NB4 (cell line): ENCODE results near the gene C22orf31.

Source experiments
- DNase-seq: peaks from one replicate; pipeline ENCODE4 v3.0.0; 2010; ENCODE audit warnings: low read depth
- H3K4me3 ChIP-seq: one replicate; pipeline ENCODE4 v1.5.1; 2011; ENCODE audit warnings: mild to moderate bottlenecking, low read depth, low read length, moderate library complexity
- MYC ChIP-seq: IDR thresholded peaks from 2 replicates; pipeline ENCODE4 v1.6.1; 2011; ENCODE audit warnings: low read depth, low read length
- POLR2A ChIP-seq: IDR thresholded peaks from 2 replicates; pipeline ENCODE4 v1.6.1; 2011; ENCODE audit warnings: mild to moderate bottlenecking; ENCODE audit not compliant: insufficient read length; ENCODE audit errors: extremely low read depth
- TF ChIP-seq, protein P1 (sequence below): IDR thresholded peaks from 2 replicates; pipeline ENCODE4 v1.6.1; 2011; ENCODE audit warnings: low read depth, low read length
- TF ChIP-seq, protein P2 (sequence below): IDR thresholded peaks from one replicate; pipeline ENCODE4 v1.5.1; 2012; ENCODE audit warnings: low read depth, low read length

Gene C22orf31

DNA sequence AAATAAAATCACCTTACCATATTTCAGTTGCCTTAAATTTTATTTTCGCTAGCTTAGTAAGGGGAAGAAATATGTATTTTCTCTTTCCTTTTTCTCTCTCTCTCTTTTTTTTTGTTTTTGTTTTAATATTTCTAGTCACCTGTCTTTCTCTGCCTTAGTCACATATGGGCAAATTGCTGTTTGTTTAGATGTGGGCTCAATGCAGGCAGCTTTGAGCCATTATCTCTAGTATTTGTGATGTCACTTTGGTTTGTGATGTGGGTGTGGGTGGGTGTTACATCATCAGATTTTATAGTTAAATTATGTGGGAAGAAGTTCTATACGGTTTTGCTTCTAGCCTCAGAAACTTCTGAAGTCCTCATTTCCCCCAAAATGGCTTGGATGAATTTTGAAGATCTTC is at the start of gene C22orf31:
Gene C22orf31 (minus strand): TSS at position 59 of the 400 bp plus-strand sequence. CDS start 39 bp downstream, at position 20.
- no peak within 1 kb of the TSS for H3K4me3 ChIP-seq
- TF ChIP-seq POLR2A (no peak), MYC (no peak)
- TF ChIP-seq, protein P1, sequence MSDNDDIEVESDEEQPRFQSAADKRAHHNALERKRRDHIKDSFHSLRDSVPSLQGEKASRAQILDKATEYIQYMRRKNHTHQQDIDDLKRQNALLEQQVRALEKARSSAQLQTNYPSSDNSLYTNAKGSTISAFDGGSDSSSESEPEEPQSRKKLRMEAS: no peak
- TF ChIP-seq, protein P2, sequence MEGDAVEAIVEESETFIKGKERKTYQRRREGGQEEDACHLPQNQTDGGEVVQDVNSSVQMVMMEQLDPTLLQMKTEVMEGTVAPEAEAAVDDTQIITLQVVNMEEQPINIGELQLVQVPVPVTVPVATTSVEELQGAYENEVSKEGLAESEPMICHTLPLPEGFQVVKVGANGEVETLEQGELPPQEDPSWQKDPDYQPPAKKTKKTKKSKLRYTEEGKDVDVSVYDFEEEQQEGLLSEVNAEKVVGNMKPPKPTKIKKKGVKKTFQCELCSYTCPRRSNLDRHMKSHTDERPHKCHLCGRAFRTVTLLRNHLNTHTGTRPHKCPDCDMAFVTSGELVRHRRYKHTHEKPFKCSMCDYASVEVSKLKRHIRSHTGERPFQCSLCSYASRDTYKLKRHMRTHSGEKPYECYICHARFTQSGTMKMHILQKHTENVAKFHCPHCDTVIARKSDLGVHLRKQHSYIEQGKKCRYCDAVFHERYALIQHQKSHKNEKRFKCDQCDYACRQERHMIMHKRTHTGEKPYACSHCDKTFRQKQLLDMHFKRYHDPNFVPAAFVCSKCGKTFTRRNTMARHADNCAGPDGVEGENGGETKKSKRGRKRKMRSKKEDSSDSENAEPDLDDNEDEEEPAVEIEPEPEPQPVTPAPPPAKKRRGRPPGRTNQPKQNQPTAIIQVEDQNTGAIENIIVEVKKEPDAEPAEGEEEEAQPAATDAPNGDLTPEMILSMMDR: no peak
- DNase-seq: no peak

DNA sequence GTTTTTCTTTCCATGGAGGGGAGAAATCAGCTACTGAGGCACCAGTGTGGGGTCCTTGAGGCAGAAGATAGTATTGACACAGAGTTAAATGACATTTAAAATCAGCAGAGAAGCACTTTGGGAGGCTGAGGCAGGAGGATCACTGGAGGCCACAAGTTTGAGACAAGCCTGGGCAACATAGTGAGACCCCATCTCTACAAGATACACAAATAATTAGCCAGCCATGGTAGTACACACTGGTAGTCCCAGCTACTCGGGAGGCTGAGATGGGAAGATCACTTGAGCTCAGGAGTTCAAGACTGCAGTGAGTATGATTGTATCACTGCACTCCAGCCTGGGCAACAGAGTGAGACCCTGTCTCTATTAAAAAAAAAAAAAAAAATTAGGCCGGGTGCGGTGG is 49.3 kb upstream of the C22orf31 start:
- TF ChIP-seq, protein P1: no peak
- TF ChIP-seq, protein P2: no peak
- TF ChIP-seq POLR2A (no peak), MYC (no peak)
- no peak for DNase-seq
- no peak overlapping the region for H3K4me3 ChIP-seq

DNA sequence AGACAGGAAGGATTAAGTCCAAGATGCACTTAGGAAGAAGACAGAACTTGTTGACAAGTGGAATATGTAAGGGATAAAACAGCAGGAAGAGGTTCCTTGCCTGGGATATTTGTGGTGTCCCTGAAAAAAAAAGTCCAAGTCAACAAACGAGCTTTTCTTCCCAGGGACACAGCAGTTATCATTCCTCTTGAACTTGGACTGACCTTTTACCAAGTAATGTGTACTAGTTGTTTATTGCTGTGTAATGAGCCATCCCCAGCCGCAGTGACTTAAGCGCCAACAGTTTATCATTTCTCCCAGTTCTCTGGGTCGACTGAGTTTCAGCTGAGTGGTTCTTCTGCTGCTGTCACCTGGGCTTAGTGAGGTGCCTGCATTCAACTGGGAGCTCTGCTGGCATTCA is 48.2 kb upstream of the C22orf31 start:
- DNase-seq: no peak
- TF ChIP-seq, protein P2: no peak
- TF ChIP-seq POLR2A (no peak), MYC (no peak)
- TF ChIP-seq, protein P1: no peak
- H3K4me3 ChIP-seq: no peak overlapping the region

DNA sequence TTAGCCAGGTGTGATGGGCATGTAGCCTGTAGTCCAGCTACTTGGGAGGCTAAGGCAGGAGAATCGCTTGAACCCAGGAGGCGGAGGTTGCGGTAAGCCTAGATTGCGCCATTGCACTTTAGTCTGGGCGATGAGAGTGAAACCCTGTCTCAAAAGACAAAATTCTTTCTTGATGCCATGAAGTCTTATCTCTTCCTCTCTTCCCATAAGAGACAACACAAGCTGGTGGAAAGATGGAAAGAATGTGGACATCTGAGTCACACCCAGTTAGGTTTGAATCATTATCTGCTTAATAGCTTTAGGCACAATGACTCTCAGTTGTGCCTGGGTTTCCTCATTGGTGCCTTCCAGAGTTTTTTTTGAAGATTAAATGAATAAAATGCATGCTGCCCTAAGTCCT is 46.5 kb upstream of the C22orf31 start:
- H3K4me3 ChIP-seq: no peak overlapping the region
- no peak for DNase-seq
- no peak for TF ChIP-seq MYC
- TF ChIP-seq, protein P2: no peak
- TF ChIP-seq POLR2A: no peak
- TF ChIP-seq, protein P1: no peak

DNA sequence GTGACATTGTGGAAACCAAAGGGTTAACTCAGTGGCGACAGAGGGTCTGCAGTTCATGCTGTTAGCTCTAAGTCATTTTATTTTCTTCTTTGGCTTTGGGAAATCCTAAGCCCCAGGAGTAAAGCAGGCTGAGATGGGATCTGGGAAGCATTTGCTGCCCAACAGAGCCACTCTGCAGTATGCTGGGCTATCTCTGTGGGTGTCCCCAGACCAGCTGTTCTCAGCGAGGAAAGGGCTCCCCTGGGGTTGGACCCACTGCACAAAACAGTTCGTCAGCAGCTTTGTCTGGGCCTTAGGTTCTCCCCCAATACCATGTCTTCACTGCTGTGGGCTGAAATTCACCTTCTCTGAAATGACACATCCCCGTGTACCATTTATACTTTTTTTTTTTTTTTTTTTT is 45.2 kb upstream of the C22orf31 start:
- H3K4me3 ChIP-seq: no peak overlapping the region
- no peak for DNase-seq
- TF ChIP-seq, protein P1: no peak
- no peak for TF ChIP-seq MYC

DNA sequence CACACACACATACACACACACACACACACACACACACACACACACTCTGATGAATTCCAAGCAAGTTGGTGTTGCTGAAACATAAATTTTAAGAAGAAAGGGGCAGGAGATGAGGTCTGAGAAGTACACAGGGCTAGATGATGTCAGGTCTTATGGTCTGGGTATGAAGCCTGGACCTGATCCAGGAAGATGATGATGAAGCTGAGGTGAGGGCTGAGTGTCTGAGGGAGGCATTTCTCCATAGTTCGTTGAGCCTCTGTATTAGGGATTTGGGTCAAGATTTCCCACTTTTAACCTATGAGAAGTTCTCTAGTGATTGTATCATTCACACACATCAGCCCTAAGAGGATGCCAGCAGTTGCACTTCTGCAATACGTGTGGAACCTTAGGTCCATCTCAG is 43.8 kb upstream of the C22orf31 start:
- DNase-seq: no peak
- TF ChIP-seq POLR2A: no peak
- TF ChIP-seq, protein P2: no peak
- no peak for TF ChIP-seq MYC
- TF ChIP-seq, protein P1: no peak

More for the DNA sequence above, 43.8 kb upstream of the C22orf31 start:
- no peak overlapping the region for H3K4me3 ChIP-seq
